Stomach (tissue), 9 donors: Measurements from ENCODE around the gene CEP290. TPM values are rescaled to one million over a fixed set of nuclear protein-coding genes. Genes with fewer than 3 reads are reported as not detected.

Experiments
- DNase-seq, 2 donors: peaks; one replicate each; pipeline versions ENCODE4 v3.0.0 to v3.0.0-alpha.2; 2013 to 2019
- H3K27ac ChIP-seq, 5 donors: fragments of 200-600 bp in 4 of 5; sonication (generic) in 4 of 5; one replicate each; pipeline ENCODE4 v1.5.1; 2013 to 2019; ENCODE audit warnings: mild to moderate bottlenecking in 1 of 5, moderate library complexity in 1 of 5
- H3K27me3 ChIP-seq, 3 donors: fragments of 200-600 bp; sonication (generic); one replicate each; pipeline ENCODE4 v1.5.1; 2017 to 2019; ENCODE audit warnings: mixed run types in 1 of 3
- H3K36me3 ChIP-seq, 4 donors: fragments of 200-600 bp; sonication (generic); 1 replicate in 3 of 4; 2 replicates in 1 of 4; pipeline ENCODE4 v1.5.1; 2016 to 2019
- H3K4me1 ChIP-seq, 4 donors: fragments of 200-600 bp; sonication (generic); one replicate each; pipeline ENCODE4 v1.5.1; 2016 to 2019
- H3K4me3 ChIP-seq, 4 donors: fragments of 200-600 bp; sonication (generic) in 3 of 4; one replicate each; pipeline ENCODE4 v1.5.1; 2016 to 2019; ENCODE audit warnings: mild to moderate bottlenecking in 1 of 4
- H3K9me3 ChIP-seq, 4 donors: fragments of 200-600 bp; sonication (generic); one replicate each; pipeline ENCODE4 v1.5.1; 2016 to 2019
- CTCF ChIP-seq, 7 experiments: fragments of 450-650 bp in 4 of 7; fragments of 200-600 bp in 3 of 7; sonication (generic) in 3 of 7; IDR thresholded peaks; one replicate each; pipeline ENCODE4 v1.5.1; 2016 to 2019; ENCODE audit warnings: antibody characterized with exemption in 7 of 7, control low read depth in 2 of 7, mild to moderate bottlenecking in 1 of 7
- EP300 ChIP-seq: sonication (generic); formaldehyde crosslinking; IDR thresholded peaks from one replicate; pipeline ENCODE4 v1.6.1; 2017; ENCODE audit warnings: antibody characterized with exemption
- POLR2A ChIP-seq, 4 donors: fragments of 450-650 bp; IDR thresholded peaks; one replicate each; pipeline ENCODE4 v1.6.1; 2016; ENCODE audit warnings: antibody characterized with exemption in 4 of 4, control low read depth in 2 of 4, mild to moderate bottlenecking in 1 of 4, moderate library complexity in 1 of 4
- POLR2AphosphoS5 ChIP-seq, 3 donors: sonication (generic); formaldehyde crosslinking; IDR thresholded peaks; one replicate each; pipeline ENCODE4 v1.6.1; 2016; ENCODE audit warnings: antibody characterized with exemption in 3 of 3
- WGBS, 5 donors: extraction: QIAGEN DNeasy Blood & Tissue Kit in 3 of 5; methylation state at CpG; one replicate each; pipeline versions ENCODE4 v1.1.5 to v1.1.7; 2013 to 2018; 5-methylcytosine and 5-hydroxymethylcytosine counted together
- intact Hi-C: fragments of 100-400 bp; cut with DNase I; formaldehyde crosslinking; loops from one replicate; pipeline ENCODE4 v1.15.1; 2023; ENCODE audit warnings: low total_unique reads
- polyA plus RNA-seq, 3 donors: library from polyadenylated mRNA; stranded (reverse); fragments of 200-250 nt; gene quantifications; one replicate each; pipeline ENCODE4 v1.2.3, GENCODE V29; 2013
- total RNA-seq, 5 donors: library from RNA; depleted of rRNA; stranded (reverse); fragments of >200 nt; gene quantifications; one replicate each; pipeline versions ENCODE4 v1.1.0 to v1.2.3, GENCODE V29; 2014 to 2016
- donor health status: healthy with polysubstance abuse.
- donor health status: Bipolar disorder and iron deficiency.
- donor health status: healthy.

CEP290 gene
- total and polyA plus RNA-seq, 8 donors = 2.9 to 109 (median 25.4) TPM

- TF ChIP-seq EP300 = no peak
- DNase-seq = no peak
- Histone ChIP-seq H3K27me3 (no peaks in the 10 kb centered on the region), H3K36me3 (no peaks in the 10 kb centered on the region), H3K4me3 (no peak overlapping the region), H3K4me1 (peaks cover 0 to 16% (median 6%) of the 10 kb centered on the region in 4 donors), H3K27ac (no peak overlapping the region), H3K9me3 (no peaks in the 10 kb centered on the region)
- intact Hi-C loops = loop anchor here (10.0 kb wide), 1 partner anchor 845 kb away; no protein-coding TSS in a partner anchor
- 92 to 100% (median 98%) methylated on average over 2 of the region's 2 CpGs for WGBS, 5 donors
Measured at GRCh38 chr12:88150063-88150462, 8.2 kb upstream of the CEP290 start.

- H3K36me3 ChIP-seq = no peaks in the 10 kb centered on the region
- intact Hi-C loops = no loop called here
- H3K9me3 ChIP-seq = no peaks in the 10 kb centered on the region
- peaks cover 0 to 40% (median 28%) of the 10 kb centered on the region in 4 donors for H3K4me1 ChIP-seq
- H3K27ac ChIP-seq = no peak overlapping the region
- TF ChIP-seq POLR2A (IDR thresholded peaks at IDR 0.05) (no peak), CTCF (IDR thresholded peaks at IDR 0.05) (no peak), EP300 (no peak)
- 78 to 86% (median 86%) methylated on average over 5 of the region's 5 CpGs for WGBS, 5 donors
- DNase-seq = no peak
- no peak overlapping the region for H3K4me3 ChIP-seq
- H3K27me3 ChIP-seq = no peaks in the 10 kb centered on the region
Measured at GRCh38 chr12:88145567-88146505, 3.9 kb upstream of the CEP290 start.

- WGBS, 5 donors = 83 to 95% (median 90%) methylated on average over 3 of the region's 3 CpGs
- intact Hi-C loops = no loop called here
Measured at GRCh38 chr12:88144546-88145468, 2.9 kb upstream of the CEP290 start.

GRCh38 chr12:88144037-88144436, 2.1 kb upstream of the CEP290 start:
- Histone ChIP-seq H3K4me1 (peaks cover 0 to 41% (median 28%) of the 10 kb centered on the region in 4 donors), H3K4me3 (no peak overlapping the region), H3K9me3 (no peaks in the 10 kb centered on the region), H3K36me3 (no peaks in the 10 kb centered on the region), H3K27me3 (no peaks in the 10 kb centered on the region), H3K27ac (no peak overlapping the region)
- TF ChIP-seq POLR2AphosphoS5 (IDR thresholded peaks at IDR 0.05) (no peak), EP300 (no peak), CTCF (IDR thresholded peaks at IDR 0.05) (no peak), POLR2A (IDR thresholded peaks at IDR 0.05) (no peak)
- DNase-seq = no peak
- intact Hi-C loops = no loop called here
- 89 to 96% (median 94%) methylated on average over 5 of the region's 5 CpGs for WGBS, 5 donors

More at GRCh38 chr12:88144546-88145468, 2.9 kb upstream of the CEP290 start:
- Histone ChIP-seq H3K9me3 (no peaks in the 10 kb centered on the region), H3K36me3 (no peaks in the 10 kb centered on the region), H3K27ac (no peak overlapping the region), H3K27me3 (no peaks in the 10 kb centered on the region), H3K4me1 (peaks cover 0 to 41% (median 28%) of the 10 kb centered on the region in 4 donors), H3K4me3 (no peak overlapping the region)
- TF ChIP-seq POLR2AphosphoS5 (IDR thresholded peaks at IDR 0.05) (no peak), CTCF (IDR thresholded peaks at IDR 0.05) (no peak), POLR2A (IDR thresholded peaks at IDR 0.05) (no peak), EP300 (no peak)
- no peak for DNase-seq
